ENCODE results near the gene ZZZ3.
"Not testable (repeated sequence)": the region's sequence is repeated elsewhere in the genome, so short reads cannot be mapped to it uniquely, and the experiment has no call there.

ZZZ3 gene

DNA sequence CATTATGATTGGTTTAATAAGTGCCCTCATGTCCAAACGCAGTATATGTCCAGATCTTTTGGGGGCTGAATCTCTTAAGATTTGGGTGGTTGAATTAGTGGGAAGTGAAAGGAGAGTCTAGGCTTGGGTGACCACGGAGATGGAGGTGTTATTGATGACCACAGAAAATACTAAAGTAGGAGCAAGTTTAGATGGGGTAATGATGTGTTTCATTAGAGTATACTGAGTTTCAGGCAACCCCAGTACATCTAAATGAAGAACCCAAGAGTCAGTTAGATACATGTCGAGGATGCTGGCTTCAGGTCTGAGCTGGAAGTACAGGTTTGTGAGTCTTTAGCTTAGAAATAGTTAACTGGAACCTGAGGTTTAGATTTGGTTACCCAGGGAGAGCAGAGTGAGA lies 6.5 kb upstream of the ZZZ3 start:
- peak; percentile 73 for FAIRE-seq
- TF ChIP-seq POLR2A (IDR thresholded peaks at IDR 0.05; ENCODE audit: low read depth, low read length) (no peak), SPI1 (IDR thresholded peaks at IDR 0.05; ENCODE audit: low read depth, low read length) (peak; percentile 54), TAF1 (IDR thresholded peaks at IDR 0.05; ENCODE audit: low read depth, low read length) (no peak), PAX5 (IDR thresholded peaks at IDR 0.05; ENCODE audit: insufficient read depth, low read length, severe bottlenecking) (no peak)
- no peak for DNase-seq (ENCODE audit: insufficient read length, low spot score)

DNA sequence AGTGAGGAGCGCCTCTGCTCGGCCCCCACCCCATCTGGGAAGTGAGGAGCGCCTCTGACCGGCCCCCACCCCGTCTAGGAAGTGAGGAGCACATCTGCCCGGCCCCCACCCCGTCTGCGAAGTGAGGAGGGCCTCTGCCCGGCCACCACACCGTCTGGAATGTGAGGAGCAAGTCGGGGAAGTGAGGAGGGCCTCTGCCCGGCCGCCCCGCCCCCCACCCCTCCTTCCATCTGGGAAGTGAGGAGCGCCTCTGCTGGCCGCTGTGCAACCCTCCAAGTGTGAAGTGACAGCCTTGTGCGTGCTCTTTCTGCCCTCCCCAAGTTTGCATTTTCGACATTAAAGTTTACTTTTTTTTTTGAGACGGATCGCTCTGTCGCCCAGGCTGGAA lies 5.1 kb upstream of the ZZZ3 start:
- TF ChIP-seq SPI1 (IDR thresholded peaks at IDR 0.05; ENCODE audit: low read depth, low read length) (no peak), PAX5 (IDR thresholded peaks at IDR 0.05; ENCODE audit: insufficient read depth, low read length, severe bottlenecking) (no peak), POU2F2 (IDR thresholded peaks at IDR 0.05; ENCODE audit: low read depth, low read length) (no peak), TAF1 (IDR thresholded peaks at IDR 0.05; ENCODE audit: low read depth, low read length) (no peak), POLR2A (IDR thresholded peaks at IDR 0.05; ENCODE audit: low read depth, low read length) (no peak), POLR2AphosphoS5 (IDR thresholded peaks at IDR 0.05; ENCODE audit: low read depth, low read length) (no peak)
- DNase-seq (ENCODE audit: insufficient read length, low spot score), result no peak
- FAIRE-seq, result no peak

DNA sequence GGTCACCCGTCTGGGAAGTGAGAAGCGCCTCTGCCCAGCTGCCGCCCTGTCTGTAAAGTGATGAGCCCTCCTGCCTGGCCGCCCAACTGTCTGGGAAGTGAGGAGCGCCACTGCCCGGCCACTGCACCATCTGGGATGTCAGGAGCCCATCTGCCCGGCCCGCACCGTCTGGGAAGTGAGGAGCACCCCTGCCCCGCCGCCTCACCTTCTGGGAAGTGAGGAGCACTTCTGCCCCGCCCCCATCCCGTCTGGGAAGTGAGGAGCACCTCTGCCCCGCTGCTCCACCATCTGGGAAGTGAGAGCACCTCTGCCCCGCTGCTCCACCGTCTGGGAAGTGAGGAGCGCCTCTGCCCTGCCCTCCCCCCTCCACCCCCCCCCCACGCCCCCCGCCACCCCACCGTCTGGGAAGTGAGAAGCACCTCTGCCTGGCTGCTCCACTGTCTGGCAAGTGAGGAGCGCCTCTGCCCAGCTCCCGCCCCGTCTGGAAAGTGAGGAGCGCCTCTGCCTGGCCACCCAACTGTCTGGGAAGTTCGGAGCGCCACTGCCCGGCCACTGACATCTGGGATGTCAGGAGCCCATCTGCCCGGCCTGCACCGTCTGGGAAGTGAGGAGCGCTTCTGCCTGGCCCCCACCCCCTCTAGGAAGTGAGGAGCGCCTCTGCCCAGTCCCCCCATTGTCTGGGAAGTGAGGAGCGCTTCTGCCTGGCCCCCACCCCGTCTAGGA lies 4.5 kb upstream of the ZZZ3 start:
- no peak for DNase-seq (ENCODE audit: insufficient read length, low spot score)
- no peak for FAIRE-seq
- TF ChIP-seq POLR2AphosphoS5 (IDR thresholded peaks at IDR 0.05; ENCODE audit: low read depth, low read length), result no peak
- no peak for TF ChIP-seq POLR2A (IDR thresholded peaks at IDR 0.05; ENCODE audit: low read depth, low read length)
- TF ChIP-seq TAF1 (IDR thresholded peaks at IDR 0.05; ENCODE audit: low read depth, low read length), result no peak
- TF ChIP-seq POU2F2 (IDR thresholded peaks at IDR 0.05; ENCODE audit: low read depth, low read length), result no peak
- no peak for TF ChIP-seq SPI1 (IDR thresholded peaks at IDR 0.05; ENCODE audit: low read depth, low read length)
- TF ChIP-seq PAX5 (IDR thresholded peaks at IDR 0.05; ENCODE audit: insufficient read depth, low read length, severe bottlenecking), result no peak

DNA sequence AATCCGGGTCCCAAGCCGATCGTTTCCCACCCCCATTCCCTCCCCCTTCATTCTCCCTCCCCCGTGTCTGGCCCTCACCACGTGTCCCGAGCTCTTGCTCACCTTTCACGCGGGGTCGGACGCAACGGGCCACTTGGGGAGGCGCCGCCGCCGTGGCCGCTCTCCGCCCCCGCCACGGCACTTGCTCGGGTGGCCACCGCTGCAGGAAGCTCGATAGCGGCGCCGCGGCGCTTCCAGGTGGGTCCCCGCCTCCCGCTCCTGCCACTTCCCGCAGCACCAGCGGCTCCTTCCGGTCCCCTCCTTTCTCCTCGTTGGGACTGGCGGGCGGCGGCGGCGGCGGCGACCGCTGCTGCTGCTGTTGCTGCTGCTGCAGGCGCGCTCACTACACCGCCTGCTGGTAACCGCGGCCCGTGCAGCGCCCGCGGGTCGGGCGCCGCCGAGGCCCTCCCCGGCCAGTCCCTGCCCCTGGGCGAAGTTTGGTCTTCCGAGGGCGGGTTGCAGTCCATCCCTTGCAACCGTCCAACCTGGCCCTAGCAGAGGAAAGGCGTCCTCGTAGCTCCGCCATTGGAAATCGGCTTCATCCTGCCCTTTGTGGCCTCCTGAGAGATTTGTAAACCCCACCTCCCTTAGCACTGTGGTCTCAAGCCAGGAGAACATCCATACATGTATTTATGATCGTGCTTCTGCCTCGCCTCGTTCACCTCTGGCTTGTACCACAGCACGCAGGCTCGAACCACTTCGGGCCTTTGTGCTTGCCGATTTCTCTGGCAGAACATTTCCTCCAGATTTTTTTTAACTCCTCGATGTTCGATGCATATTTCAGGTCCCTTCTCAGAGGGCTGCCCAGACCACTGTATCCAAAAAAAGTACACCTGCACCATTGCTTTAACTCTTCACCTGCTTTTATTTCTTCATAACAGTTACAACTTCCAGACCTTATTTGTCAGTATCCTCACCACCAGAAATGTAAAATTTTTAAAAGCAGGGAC lies 996 bp upstream of the ZZZ3 start:
- TF ChIP-seq PAX5 (IDR thresholded peaks at IDR 0.05; ENCODE audit: insufficient read depth, low read length, severe bottlenecking) (no peak), POLR2AphosphoS5 (IDR thresholded peaks at IDR 0.05; ENCODE audit: low read depth, low read length) (peak; percentile 22; the same call in 1 of the 2 replicates)
- peak; percentile 79 for DNase-seq (ENCODE audit: insufficient read length, low spot score)
- no peak for FAIRE-seq

DNA sequence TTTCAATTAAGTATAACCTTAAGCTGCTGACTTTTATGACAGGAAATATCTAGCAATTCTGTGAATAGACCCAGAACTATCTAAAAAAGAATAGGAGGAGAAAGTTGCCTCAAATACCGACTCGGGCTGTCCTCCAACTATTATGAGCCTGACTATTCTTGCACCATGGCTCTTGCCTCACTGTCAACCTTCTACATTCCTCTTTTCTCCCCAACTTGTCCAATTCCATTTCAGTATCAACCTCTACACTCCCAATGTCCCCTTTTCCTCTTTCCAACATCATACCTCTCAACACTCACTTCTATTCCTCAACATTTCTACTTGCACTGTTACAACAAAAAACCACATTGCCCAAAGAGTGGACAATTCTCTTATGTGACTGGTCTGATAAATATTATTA lies 2.3 kb downstream of the ZZZ3 start:
- no peak for FAIRE-seq
- no peak for TF ChIP-seq TAF1 (IDR thresholded peaks at IDR 0.05; ENCODE audit: low read depth, low read length)
- TF ChIP-seq PAX5 (IDR thresholded peaks at IDR 0.05; ENCODE audit: insufficient read depth, low read length, severe bottlenecking), result no peak
- TF ChIP-seq POU2F2 (IDR thresholded peaks at IDR 0.05; ENCODE audit: low read depth, low read length), result no peak
- no peak for TF ChIP-seq POLR2AphosphoS5 (IDR thresholded peaks at IDR 0.05; ENCODE audit: low read depth, low read length)
- no peak for TF ChIP-seq POLR2A (IDR thresholded peaks at IDR 0.05; ENCODE audit: low read depth, low read length)
- no peak for TF ChIP-seq SPI1 (IDR thresholded peaks at IDR 0.05; ENCODE audit: low read depth, low read length)
- no peak for DNase-seq (ENCODE audit: insufficient read length, low spot score)

DNA sequence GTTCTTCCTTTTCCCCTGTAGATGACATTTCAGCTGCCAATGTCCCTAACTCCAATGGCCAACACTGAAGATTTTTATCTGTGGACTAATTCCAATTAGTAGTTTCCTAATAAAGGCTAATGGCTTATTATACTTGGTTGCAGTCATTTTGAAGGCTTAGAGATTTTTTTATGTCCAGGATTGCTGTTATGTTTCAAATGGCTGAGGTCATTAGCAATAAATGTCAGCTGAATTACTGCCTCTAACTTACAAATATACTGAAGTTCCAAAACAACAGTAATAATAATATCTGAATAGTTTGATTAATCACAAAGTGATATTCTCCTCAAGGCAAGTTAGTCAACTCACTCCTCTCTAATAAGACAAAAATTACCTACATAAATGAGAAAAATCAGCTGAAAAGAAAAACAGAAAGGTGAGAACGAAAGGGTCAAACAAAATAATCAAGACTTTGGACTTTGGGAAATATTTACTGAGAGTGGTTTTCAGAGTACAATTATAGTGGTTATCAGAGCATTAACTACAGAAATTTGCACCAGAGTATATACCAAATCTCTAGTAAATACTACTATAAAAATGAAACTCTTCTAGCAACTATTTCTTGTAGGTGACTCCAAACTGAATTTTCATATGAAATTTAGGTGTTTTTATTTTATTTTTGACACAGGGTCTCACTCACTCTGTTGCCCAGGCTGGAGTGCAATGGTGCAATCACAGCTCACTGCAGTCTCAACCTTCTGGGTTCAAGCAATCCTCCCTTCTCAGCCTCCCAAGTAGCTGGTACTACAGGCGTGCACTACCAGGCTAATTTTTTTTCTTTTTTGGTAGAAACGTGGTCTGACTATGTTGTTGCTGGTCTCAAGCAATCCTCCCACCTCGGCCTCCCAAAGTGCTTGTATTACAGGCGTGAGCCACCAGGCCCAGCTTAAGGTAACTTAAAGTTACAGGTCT lies 3.5 kb downstream of the ZZZ3 start:
- FAIRE-seq, result no peak

DNA sequence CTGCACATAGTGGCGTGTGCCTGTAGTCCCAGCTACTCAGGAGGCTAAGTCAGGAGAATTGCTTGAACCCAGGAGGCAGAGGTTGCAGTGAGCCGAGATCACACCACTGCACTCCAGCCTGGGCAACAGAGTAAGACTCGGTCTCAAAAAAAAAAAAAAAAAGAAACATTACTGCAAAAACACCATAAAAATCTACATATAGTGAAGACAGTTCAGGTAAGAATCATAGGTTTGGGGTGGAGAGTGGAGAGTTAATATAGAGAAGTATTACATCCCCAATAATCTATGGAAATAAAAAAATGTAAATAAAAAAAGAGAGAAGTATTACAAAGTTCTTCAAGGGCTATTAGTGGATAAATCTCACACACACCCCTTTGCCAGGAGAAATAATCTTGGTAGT lies 7.7 kb downstream of the ZZZ3 start:
- not testable (repeated sequence) for FAIRE-seq; DNase-seq (ENCODE audit: insufficient read length, low spot score)

More for the DNA sequence above, 3.5 kb downstream of the ZZZ3 start:
- no peak for DNase-seq (ENCODE audit: insufficient read length, low spot score)
- TF ChIP-seq PAX5 (IDR thresholded peaks at IDR 0.05; ENCODE audit: insufficient read depth, low read length, severe bottlenecking) (no peak), TAF1 (IDR thresholded peaks at IDR 0.05; ENCODE audit: low read depth, low read length) (no peak), POLR2A (IDR thresholded peaks at IDR 0.05; ENCODE audit: low read depth, low read length) (no peak), POLR2AphosphoS5 (IDR thresholded peaks at IDR 0.05; ENCODE audit: low read depth, low read length) (no peak), POU2F2 (IDR thresholded peaks at IDR 0.05; ENCODE audit: low read depth, low read length) (no peak)

DNA sequence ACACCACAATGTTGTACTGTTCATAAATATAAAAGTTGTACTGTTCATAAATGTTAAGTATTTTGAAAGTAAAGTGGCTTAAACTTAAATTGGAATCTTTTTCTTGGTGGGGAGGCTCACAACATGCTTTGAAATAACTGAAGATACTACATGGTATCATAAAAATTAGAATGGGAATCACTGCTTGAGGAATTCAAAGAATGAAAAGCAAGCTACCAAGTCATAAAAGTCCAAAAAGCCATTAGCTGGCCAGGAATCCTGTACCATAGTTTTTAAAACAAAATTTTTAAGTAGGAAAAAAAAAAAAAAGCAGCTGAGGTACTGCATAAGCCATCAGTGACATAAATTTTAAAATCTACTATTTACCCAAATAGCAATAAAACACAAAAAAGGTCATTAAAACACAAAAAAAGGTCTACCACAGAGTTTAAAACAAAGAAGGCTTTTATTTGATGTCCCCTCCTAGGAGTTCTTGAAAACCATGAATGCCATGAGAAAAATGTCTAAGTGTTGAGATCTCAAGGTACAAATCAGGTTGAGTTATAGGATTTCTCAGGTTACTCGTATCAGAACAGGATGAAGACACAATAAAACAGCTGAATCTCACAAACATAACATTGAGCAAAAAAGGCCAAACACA lies 8.6 kb downstream of the ZZZ3 start:
- FAIRE-seq (no peak), DNase-seq (ENCODE audit: insufficient read length, low spot score) (no peak)
- no peak for TF ChIP-seq POLR2AphosphoS5 (IDR thresholded peaks at IDR 0.05; ENCODE audit: low read depth, low read length)
- no peak for TF ChIP-seq PAX5 (IDR thresholded peaks at IDR 0.05; ENCODE audit: insufficient read depth, low read length, severe bottlenecking)
- no peak for TF ChIP-seq POU2F2 (IDR thresholded peaks at IDR 0.05; ENCODE audit: low read depth, low read length)
- TF ChIP-seq POLR2A (IDR thresholded peaks at IDR 0.05; ENCODE audit: low read depth, low read length), result no peak
- TF ChIP-seq SPI1 (IDR thresholded peaks at IDR 0.05; ENCODE audit: low read depth, low read length), result no peak
- TF ChIP-seq TAF1 (IDR thresholded peaks at IDR 0.05; ENCODE audit: low read depth, low read length), result no peak

DNA sequence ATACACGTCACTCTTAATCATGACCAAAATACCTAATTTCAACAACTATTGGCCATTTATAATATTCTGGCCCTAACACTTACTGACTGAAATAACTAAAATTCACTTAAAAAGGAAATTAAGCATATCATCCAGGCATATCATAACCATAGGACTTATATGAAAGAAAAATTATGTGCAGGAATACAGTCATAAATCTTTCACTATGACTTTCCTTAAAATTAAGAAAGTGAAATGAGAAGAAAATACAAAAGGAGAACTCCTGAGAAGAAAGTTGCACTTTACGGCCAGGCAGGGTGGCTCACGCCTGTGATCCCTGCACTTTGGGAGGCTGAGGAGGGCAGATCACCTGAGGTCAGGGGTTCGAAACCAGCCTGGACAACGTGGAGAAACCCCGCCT lies 9.4 kb downstream of the ZZZ3 start:
- no peak for FAIRE-seq
- no peak for TF ChIP-seq PAX5 (IDR thresholded peaks at IDR 0.05; ENCODE audit: insufficient read depth, low read length, severe bottlenecking)
- TF ChIP-seq POLR2A (IDR thresholded peaks at IDR 0.05; ENCODE audit: low read depth, low read length), result no peak
- no peak for TF ChIP-seq POU2F2 (IDR thresholded peaks at IDR 0.05; ENCODE audit: low read depth, low read length)
- TF ChIP-seq TAF1 (IDR thresholded peaks at IDR 0.05; ENCODE audit: low read depth, low read length), result no peak
- no peak for TF ChIP-seq POLR2AphosphoS5 (IDR thresholded peaks at IDR 0.05; ENCODE audit: low read depth, low read length)
- TF ChIP-seq SPI1 (IDR thresholded peaks at IDR 0.05; ENCODE audit: low read depth, low read length), result no peak
- no peak for DNase-seq (ENCODE audit: insufficient read length, low spot score)
